Sigmoid colon (tissue), 7 donors: Measurements from ENCODE around the gene MAP3K20. TPM values are rescaled to one million over a fixed set of nuclear protein-coding genes. Genes with fewer than 3 reads are reported as not detected.

Experiments used
- DNase-seq: peaks from one replicate; pipeline ENCODE4 v3.0.0-alpha.2; 2019
- H3K27ac ChIP-seq, 4 donors: fragments of 200-600 bp; sonication (generic); one replicate each; pipeline ENCODE4 v1.5.1; 2016 to 2019; ENCODE audit warnings: mild to moderate bottlenecking in 1 of 4
- H3K27me3 ChIP-seq, 3 donors: fragments of 200-600 bp; sonication (generic); one replicate each; pipeline ENCODE4 v1.5.1; 2019; ENCODE audit warnings: mild to moderate bottlenecking in 1 of 3
- H3K36me3 ChIP-seq, 4 donors: fragments of 200-600 bp; sonication (generic); one replicate each; pipeline ENCODE4 v1.5.1; 2016 to 2019
- H3K4me1 ChIP-seq, 4 donors: fragments of 200-600 bp; sonication (generic); one replicate each; pipeline ENCODE4 v1.5.1; 2017 to 2019
- H3K4me3 ChIP-seq, 4 donors: fragments of 200-600 bp; sonication (generic); one replicate each; pipeline ENCODE4 v1.5.1; 2017 to 2019; ENCODE audit warnings: mild to moderate bottlenecking in 2 of 4, moderate library complexity in 1 of 4
- H3K9me3 ChIP-seq, 4 donors: fragments of 200-600 bp in 3 of 4; sonication (generic) in 3 of 4; one replicate each; pipeline versions ENCODE4 v1.5.1 to v1.6.1; 2013 to 2019
- EP300 ChIP-seq, 4 donors: sonication (generic); formaldehyde crosslinking; IDR thresholded peaks; one replicate each; pipeline ENCODE4 v1.6.1; 2017; ENCODE audit warnings: antibody characterized with exemption in 4 of 4
- POLR2A ChIP-seq, 2 donors: fragments of 450-650 bp; IDR thresholded peaks; one replicate each; pipeline ENCODE4 v1.6.1; 2016; ENCODE audit warnings: antibody characterized with exemption in 2 of 2, mild to moderate bottlenecking in 2 of 2, moderate library complexity in 2 of 2
- POLR2AphosphoS5 ChIP-seq, 4 donors: sonication (generic); formaldehyde crosslinking; IDR thresholded peaks; one replicate each; pipeline ENCODE4 v1.6.1; 2017; ENCODE audit warnings: antibody characterized with exemption in 4 of 4
- WGBS, 2 donors: extraction: QIAGEN DNeasy Blood & Tissue Kit; methylation state at CpG; one replicate each; pipeline ENCODE4 v1.1.7; 2013; 5-methylcytosine and 5-hydroxymethylcytosine counted together
- intact Hi-C: fragments of 100-400 bp; cut with DNase I; formaldehyde crosslinking; loops from one replicate; pipeline ENCODE4 v1.15.1; 2023
- polyA plus RNA-seq, 3 donors: library from polyadenylated mRNA; stranded (reverse); fragments of 200-250 nt; gene quantifications; one replicate each; pipeline ENCODE4 v1.2.3, GENCODE V29; 2013
- total RNA-seq, 4 donors: library from RNA; depleted of rRNA; stranded (reverse); fragments of >200 nt; gene quantifications; one replicate each; pipeline ENCODE4 v1.1.0, GENCODE V29; 2016
- TF ChIP-seq, protein P1 (sequence below), 4 experiments: fragments of 450-650 bp in 3 of 4; fragments of 200-600 bp in 1 of 4; IDR thresholded peaks; one replicate each; pipeline ENCODE4 v1.5.1; 2016 to 2019; ENCODE audit warnings: antibody characterized with exemption in 4 of 4, mild to moderate bottlenecking in 3 of 4, moderate library complexity in 2 of 4
- donor health status: healthy with polysubstance abuse.
- donor health status: Bipolar disorder and iron deficiency.
- donor health status: healthy.

MAP3K20 gene
- total and polyA plus RNA-seq, 7 donors = 6.2 to 255 (median 189) TPM

DNA sequence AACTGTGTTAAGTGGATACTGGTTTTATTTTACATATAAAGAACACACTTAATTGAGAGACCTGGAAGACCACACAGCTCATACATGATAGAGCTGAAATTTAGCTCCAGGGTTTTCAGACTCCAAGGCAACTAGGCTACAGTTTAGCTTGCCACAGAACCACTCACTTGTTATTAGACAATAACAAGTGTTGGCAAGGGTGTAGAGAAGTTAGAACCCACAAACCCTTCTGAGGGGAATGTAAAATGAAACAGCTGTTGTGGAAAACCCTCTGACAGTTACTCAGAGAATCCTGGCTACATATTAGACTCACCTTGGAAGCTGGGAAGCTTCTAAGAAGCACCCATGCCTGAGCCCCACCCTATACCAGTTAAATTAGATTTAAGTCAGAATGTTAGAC is 75.3 kb downstream of the MAP3K20 start:
- DNase-seq = no peak
- Histone ChIP-seq H3K27ac (peak overlapping the region in 1 of 4 donors; percentile 25), H3K4me1 (peaks cover 0 to 57% (median 33%) of the 10 kb centered on the region in 4 donors), H3K9me3 (no peaks in the 10 kb centered on the region), H3K36me3 (no peaks in the 10 kb centered on the region), H3K4me3 (no peak overlapping the region), H3K27me3 (no peaks in the 10 kb centered on the region)
- intact Hi-C loops = no loop called here
- TF ChIP-seq EP300 (IDR thresholded peaks at IDR 0.05) (no peak), POLR2A (IDR thresholded peaks at IDR 0.05) (no peak), POLR2AphosphoS5 (IDR thresholded peaks at IDR 0.05) (no peak)
- TF ChIP-seq, protein P1, sequence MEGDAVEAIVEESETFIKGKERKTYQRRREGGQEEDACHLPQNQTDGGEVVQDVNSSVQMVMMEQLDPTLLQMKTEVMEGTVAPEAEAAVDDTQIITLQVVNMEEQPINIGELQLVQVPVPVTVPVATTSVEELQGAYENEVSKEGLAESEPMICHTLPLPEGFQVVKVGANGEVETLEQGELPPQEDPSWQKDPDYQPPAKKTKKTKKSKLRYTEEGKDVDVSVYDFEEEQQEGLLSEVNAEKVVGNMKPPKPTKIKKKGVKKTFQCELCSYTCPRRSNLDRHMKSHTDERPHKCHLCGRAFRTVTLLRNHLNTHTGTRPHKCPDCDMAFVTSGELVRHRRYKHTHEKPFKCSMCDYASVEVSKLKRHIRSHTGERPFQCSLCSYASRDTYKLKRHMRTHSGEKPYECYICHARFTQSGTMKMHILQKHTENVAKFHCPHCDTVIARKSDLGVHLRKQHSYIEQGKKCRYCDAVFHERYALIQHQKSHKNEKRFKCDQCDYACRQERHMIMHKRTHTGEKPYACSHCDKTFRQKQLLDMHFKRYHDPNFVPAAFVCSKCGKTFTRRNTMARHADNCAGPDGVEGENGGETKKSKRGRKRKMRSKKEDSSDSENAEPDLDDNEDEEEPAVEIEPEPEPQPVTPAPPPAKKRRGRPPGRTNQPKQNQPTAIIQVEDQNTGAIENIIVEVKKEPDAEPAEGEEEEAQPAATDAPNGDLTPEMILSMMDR (IDR thresholded peaks at IDR 0.05) = no peak

DNA sequence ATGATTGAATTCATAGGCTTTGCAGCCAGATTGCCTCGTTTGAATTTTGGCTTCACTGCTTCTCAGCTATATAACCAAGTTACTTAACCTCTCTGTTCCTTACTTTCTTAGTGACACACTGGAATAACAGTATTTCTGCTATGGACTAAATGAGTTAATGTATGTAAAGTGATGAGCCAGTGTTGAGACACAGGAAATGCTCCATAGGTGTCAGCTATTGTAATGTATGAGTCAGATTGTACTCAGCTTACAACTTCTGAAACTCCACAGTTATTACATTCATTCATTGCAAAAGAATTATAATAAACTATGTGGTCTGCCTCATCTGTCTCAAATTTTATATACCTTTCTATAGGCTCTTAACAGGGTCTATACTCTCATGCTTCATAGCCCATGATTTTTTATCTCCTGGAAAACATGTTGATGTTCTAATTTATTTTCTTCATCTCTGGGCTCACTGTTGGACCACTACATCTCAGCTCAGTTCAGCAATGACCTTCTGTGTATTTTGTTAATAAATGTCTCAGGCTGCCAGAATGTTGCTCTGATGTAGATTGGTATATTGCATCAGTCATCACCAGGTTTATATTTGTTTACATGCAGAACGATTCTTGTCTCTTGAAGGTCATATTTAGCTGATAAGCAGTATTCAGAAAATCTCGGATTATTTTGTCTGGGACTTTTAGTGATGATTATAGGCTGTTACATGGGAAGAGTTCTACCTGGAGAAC is 76.2 kb downstream of the MAP3K20 start:
- intact Hi-C loops = no loop called here
- peaks cover 0 to 57% (median 33%) of the 10 kb centered on the region in 4 donors for H3K4me1 ChIP-seq

DNA sequence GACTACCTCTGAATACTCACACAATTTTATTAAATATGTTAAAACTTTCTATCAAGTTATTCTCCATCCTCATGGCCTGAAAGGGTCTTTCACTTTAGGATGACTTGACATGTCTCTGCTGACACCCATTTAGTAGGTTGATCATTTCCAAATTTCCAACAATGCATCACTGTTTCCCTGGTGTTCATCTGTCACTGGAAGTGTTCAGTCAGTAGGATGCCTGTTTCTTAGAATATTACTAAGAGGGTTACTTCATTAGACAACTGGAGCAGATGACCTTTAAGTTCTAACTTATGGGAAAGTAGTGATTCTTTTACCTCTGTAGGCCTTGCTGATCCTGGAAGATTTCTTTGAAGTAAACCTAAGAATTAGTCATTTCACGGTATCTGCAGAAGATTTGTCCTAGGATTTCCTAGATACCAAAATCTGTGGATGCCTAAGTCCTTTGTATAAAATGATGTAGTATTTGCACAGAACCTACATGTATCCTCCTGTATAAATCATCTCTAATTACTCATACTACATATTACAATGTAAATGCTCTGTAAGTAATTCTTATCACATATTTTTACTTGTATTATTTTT is 77.7 kb downstream of the MAP3K20 start:
- Histone ChIP-seq H3K4me3 (no peak overlapping the region), H3K36me3 (no peaks in the 10 kb centered on the region), H3K27ac (no peak overlapping the region), H3K9me3 (no peaks in the 10 kb centered on the region), H3K4me1 (peaks cover 0 to 60% (median 44%) of the 10 kb centered on the region in 4 donors), H3K27me3 (no peaks in the 10 kb centered on the region)
- intact Hi-C loops = no loop called here
- no peak for DNase-seq
- TF ChIP-seq, protein P1 (IDR thresholded peaks at IDR 0.05) = no peak
- TF ChIP-seq POLR2A (IDR thresholded peaks at IDR 0.05) (no peak), EP300 (IDR thresholded peaks at IDR 0.05) (no peak), POLR2AphosphoS5 (IDR thresholded peaks at IDR 0.05) (no peak)
- 96 to 98% methylated on average over 1 of the region's 1 CpG for WGBS, 2 donors

More for the DNA sequence above, 76.2 kb downstream of the MAP3K20 start:
- Histone ChIP-seq H3K36me3 (no peaks in the 10 kb centered on the region), H3K4me3 (no peak overlapping the region), H3K9me3 (no peaks in the 10 kb centered on the region), H3K27me3 (no peaks in the 10 kb centered on the region), H3K27ac (no peak overlapping the region)
- WGBS, 2 donors = 24 to 67% methylated on average over 3 of the region's 3 CpGs
- TF ChIP-seq, protein P1 (IDR thresholded peaks at IDR 0.05) = no peak
- TF ChIP-seq POLR2AphosphoS5 (IDR thresholded peaks at IDR 0.05) (no peak), POLR2A (IDR thresholded peaks at IDR 0.05) (no peak), EP300 (IDR thresholded peaks at IDR 0.05) (no peak)
- no peak for DNase-seq

DNA sequence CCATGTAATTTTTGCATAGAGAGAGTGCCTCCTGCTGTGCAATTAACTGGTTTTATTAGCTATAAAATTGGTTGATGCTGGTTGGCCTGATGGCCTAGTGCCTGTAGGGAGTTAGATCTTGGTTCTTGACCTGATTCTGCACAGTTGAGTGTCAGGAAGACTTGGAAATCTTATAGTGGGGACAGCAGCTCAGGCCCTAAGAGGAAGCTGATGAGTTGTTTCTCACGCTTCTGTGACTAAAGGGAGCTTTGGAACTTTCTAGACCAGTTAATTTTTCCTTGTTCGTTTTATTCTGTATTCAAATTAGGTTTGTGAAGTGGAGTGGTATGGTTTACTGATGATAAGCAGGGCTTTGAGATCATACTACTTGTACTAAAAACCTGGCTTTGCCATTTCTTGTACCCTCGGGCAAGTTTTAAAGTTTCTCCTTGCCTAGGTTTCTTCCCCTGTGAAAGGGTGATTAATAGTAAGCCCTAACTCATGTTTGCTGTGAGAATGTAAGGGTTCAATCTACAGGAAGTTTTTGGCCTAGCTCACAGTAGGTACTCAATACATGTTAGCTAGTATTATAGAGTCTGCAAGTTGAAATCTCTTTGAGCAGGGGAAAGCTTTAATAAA is 82.1 kb downstream of the MAP3K20 start:
- intact Hi-C loops = no loop called here
- Histone ChIP-seq H3K36me3 (no peaks in the 10 kb centered on the region), H3K4me1 (peaks cover 0 to 52% (median 42%) of the 10 kb centered on the region in 4 donors), H3K27me3 (no peaks in the 10 kb centered on the region), H3K4me3 (no peak overlapping the region), H3K9me3 (no peaks in the 10 kb centered on the region), H3K27ac (peak overlapping the region in 1 of 4 donors; percentile 31)
- 91 to 92% methylated on average over 3 of the region's 3 CpGs for WGBS, 2 donors
- no peak for DNase-seq
- TF ChIP-seq POLR2A (IDR thresholded peaks at IDR 0.05) = no peak
- TF ChIP-seq EP300 (IDR thresholded peaks at IDR 0.05) = no peak
- TF ChIP-seq, protein P1 (IDR thresholded peaks at IDR 0.05) = no peak
- TF ChIP-seq POLR2AphosphoS5 (IDR thresholded peaks at IDR 0.05) = no peak
